HepG2 (cell line): ENCODE measurements around the gene TOP1. TPM values are rescaled to one million over a fixed set of nuclear protein-coding genes. Genes with fewer than 3 reads are reported as not detected.

Experiments used
- ATAC-seq: fragments of 200-7000 bp; cut with Tn5 transposase; 3 replicates; pipeline ENCODE4 v1.9.1; 2020; ENCODE audit warnings: mild to moderate bottlenecking, moderate library complexity
- BruUV-seq: library from RNA; stranded (reverse); fragments of 400-500 nt; replicated peaks from 2 replicates; lab custom pipeline; 2021; lab: Mats Ljungman, UMichigan
- CTCF ChIA-PET: fragments of 300-600 bp; formaldehyde crosslinking; extraction: SDS; loops from one replicate; lab custom pipeline; 2021; ENCODE audit warnings: low total read pairs, inconsistent platforms, low intra/inter-chr PET ratio; lab: Yijun Ruan, JAX
- POLR2A ChIA-PET: fragments of 350-600 bp; sonication (Branson Sonifier 250); formaldehyde crosslinking; loops from one replicate; lab custom pipeline; 2020; ENCODE audit warnings: antibody characterized with exemption, inconsistent platforms; lab: Yijun Ruan, JAX
- DNase-seq: peaks from one replicate; pipeline ENCODE4 v3.0.0-alpha.2; 2015; ENCODE audit warnings: low spot score
- FAIRE-seq: peaks from 3 replicates; lab custom pipeline; 2011; peaks lifted over from hg19 to GRCh38; lab: Jason Lieb, UNC
- H2AFZ ChIP-seq: one replicate; pipeline ENCODE4 v1.6.1; 2011; ENCODE audit warnings: low read length, inconsistent platforms
- H3K27ac ChIP-seq: fragments of 300-600 bp; 3 replicates; pipeline ENCODE4 v1.8.0; 2011; ENCODE audit warnings: mixed run types, mild to moderate bottlenecking, mixed read lengths, low read length, inconsistent platforms; ENCODE audit not compliant: insufficient read depth; ENCODE audit errors: extremely low read length
- H3K27me3 ChIP-seq, 2 experiments: fragments of 200-600 bp in 1 of 2; 2 replicates in 1 of 2; 3 replicates in 1 of 2; pipeline versions ENCODE4 v1.6.0 to v1.8.0; 2011; ENCODE audit warnings: low read length in 2 of 2, mild to moderate bottlenecking in 2 of 2, moderate library complexity in 2 of 2, inconsistent platforms in 1 of 2; ENCODE audit not compliant: insufficient read depth in 2 of 2, control insufficient read depth in 1 of 2
- H3K36me3 ChIP-seq, 2 experiments: fragments of 200-600 bp in 1 of 2; replicated peaks in 1 of 2; 2 replicates in 1 of 2; 3 replicates in 1 of 2; pipeline versions ENCODE4 v1.5.1 to v1.8.0; 2011; ENCODE audit warnings: low read length in 2 of 2, inconsistent platforms in 1 of 2; ENCODE audit not compliant: insufficient read depth in 2 of 2, control insufficient read depth in 1 of 2
- H3K4me1 ChIP-seq: 2 replicates; pipeline ENCODE4 v1.5.1; 2012; ENCODE audit warnings: low read length, inconsistent platforms; ENCODE audit not compliant: insufficient read depth
- H3K4me2 ChIP-seq: 2 replicates; pipeline ENCODE4 v1.6.0; 2011; ENCODE audit warnings: low read depth, low read length, inconsistent platforms
- H3K4me3 ChIP-seq, 3 experiments: fragments of 200-600 bp in 1 of 3; sonication (generic), shearing (Covaris generic) in 1 of 3; replicated peaks in 1 of 3; 2 replicates each; pipeline ENCODE4 v1.5.1; 2011 to 2016; ENCODE audit warnings: low read length in 3 of 3, inconsistent platforms in 2 of 3, low read depth in 2 of 3, mild to moderate bottlenecking in 2 of 3, control low read depth in 1 of 3, mixed read lengths in 1 of 3; ENCODE audit not compliant: insufficient read depth in 1 of 3
- H3K79me2 ChIP-seq: one replicate; pipeline ENCODE4 v1.6.1; 2011; ENCODE audit warnings: low read length, inconsistent platforms; ENCODE audit not compliant: insufficient read depth
- H3K9ac ChIP-seq: 2 replicates; pipeline ENCODE4 v1.6.0; 2011; ENCODE audit warnings: mild to moderate bottlenecking, low read depth, low read length, inconsistent platforms; ENCODE audit not compliant: insufficient read depth
- H3K9me3 ChIP-seq: 2 replicates; pipeline ENCODE4 v1.5.1; 2012; ENCODE audit warnings: mild to moderate bottlenecking, low read length
- H4K20me1 ChIP-seq: 2 replicates; pipeline ENCODE4 v1.6.0; 2011; ENCODE audit warnings: inconsistent platforms, mild to moderate bottlenecking, low read length, moderate library complexity; ENCODE audit not compliant: insufficient read depth
- KDM5B ChIP-seq: sonication (generic); formaldehyde crosslinking; IDR thresholded peaks from 2 replicates; pipeline ENCODE4 v1.4.0; 2020; ENCODE audit warnings: missing genetic modification reagents, mild to moderate bottlenecking, borderline replicate concordance
- MEIS2 ChIP-seq: sonication (generic); formaldehyde crosslinking; IDR thresholded peaks from 2 replicates; pipeline ENCODE4 v1.9.0; 2021; ENCODE audit warnings: mild to moderate bottlenecking, missing genetic modification reagents
- NCOA5 ChIP-seq: sonication (generic); formaldehyde crosslinking; IDR thresholded peaks from 2 replicates; pipeline ENCODE4 v1.4.0; 2020; ENCODE audit warnings: missing genetic modification reagents
- PRDM15 ChIP-seq: sonication (generic); formaldehyde crosslinking; IDR thresholded peaks from 2 replicates; pipeline ENCODE4 v1.4.0; 2020; ENCODE audit warnings: missing genetic modification reagents
- ZBTB44 ChIP-seq: sonication (generic); formaldehyde crosslinking; IDR thresholded peaks from 2 replicates; pipeline ENCODE4 v1.4.0; 2020; ENCODE audit warnings: missing genetic modification reagents
- ZNF143 ChIP-seq: sonication (generic); formaldehyde crosslinking; IDR thresholded peaks from 2 replicates; pipeline ENCODE4 v1.4.0; 2020; ENCODE audit warnings: missing genetic modification reagents
- whole genome bisulfite sequencing: methylation state at CpG from one replicate; pipeline ENCODE4 v1.1.6; 2017; ENCODE audit warnings: low lambda C conversion rate; 5-methylcytosine and 5-hydroxymethylcytosine counted together
- in situ Hi-C: cut with HindIII; loops from 2 replicates; pipeline ENCODE4 v1.10.0; 2017; ENCODE audit warnings: low pct_unique_long_range_greater_than_20kb; ENCODE audit not compliant: extremely low pct_ligation_motif_present
- intact Hi-C: fragments of 100-400 bp; cut with micrococcal nuclease; formaldehyde crosslinking; loops from one replicate; pipeline ENCODE4 v1.10.0; 2022; ENCODE audit not compliant: unreplicated experiment
- polyA plus RNA-seq, 8 experiments: library from polyadenylated mRNA; depleted of rRNA in 3 of 8; stranded (reverse) in 7 of 8; unstranded in 1 of 8; fragments of >200 nt; fragmentation: Illumina TruSeq in 4 of 8; extraction: Trizol in 4 of 8; gene quantifications; 2 replicates each; pipeline versions ENCODE4 v1.2.1 to v1.2.3, GENCODE V29; 2011 to 2016; ENCODE audit warnings: low read depth in 4 of 8, missing spikeins in 1 of 8, mixed read lengths in 1 of 8; ENCODE audit not compliant: insufficient read depth in 1 of 8
- total RNA-seq, 5 experiments: library from RNA; depleted of rRNA; stranded (reverse); fragments of >200 nt; fragmentation: Illumina TruSeq; extraction: Trizol; gene quantifications; 2 replicates each; pipeline ENCODE4 v1.2.3, GENCODE V29; 2016; ENCODE audit warnings: low read depth in 1 of 5

Gene TOP1
- total and polyA plus RNA-seq, 2 of the 13 experiments (the other 11 are each of a cell fraction or from before 2014, with no cell fraction given): 10.2 to 19.4 TPM

- TSS peak; percentile 18 for BruUV-seq
- Histone ChIP-seq H3K27ac (no peak overlapping the region), H2AFZ (no peak overlapping the region), H3K4me2 (no peak overlapping the region), H3K9me3 (no peaks in the 10 kb centered on the region), H4K20me1 (no peaks in the 10 kb centered on the region), H3K4me1 (no peaks in the 10 kb centered on the region), H3K9ac (no peak overlapping the region)
- CTCF ChIA-PET: no interaction called here
- no peak for ATAC-seq
- WGBS: 98% methylated on average over 1 of the region's 1 CpG
- in situ Hi-C loops: no loop called here
- TF ChIP-seq ZNF143 (CRISPR knock-in tag) (no peak), NCOA5 (CRISPR knock-in tag) (no peak), MEIS2 (CRISPR knock-in tag) (no peak), KDM5B (CRISPR knock-in tag) (no peak), ZBTB44 (CRISPR knock-in tag) (no peak), PRDM15 (CRISPR knock-in tag) (no peak)
- TF ChIP-seq, all 625 proteins: peak for 0
- no peak overlapping the region for H3K4me3 ChIP-seq
- H3K36me3 ChIP-seq: peaks cover 29 to 62% of the 10 kb centered on the region in 2 experiments
- no peaks in the 10 kb centered on the region for H3K27me3 ChIP-seq
- FAIRE-seq (no peak), DNase-seq (no peak)
- POLR2A ChIA-PET: no interaction called here
- intact Hi-C loops: no loop called here
- no peaks in the 10 kb centered on the region for H3K79me2 ChIP-seq
Observed at GRCh38 chr20:41087325-41087685, 58.7 kb downstream of the TOP1 start.
